HEK293 (cell line): ENCODE measurements around the gene MISP.
"Not testable (repeated sequence)": the region's sequence is repeated elsewhere in the genome, so short reads cannot be mapped to it uniquely, and the experiment has no call there.

Experiments
- CTCF ChIA-PET: fragments of 350-600 bp; formaldehyde crosslinking; extraction: SDS; loops from one replicate; lab custom pipeline; 2021; ENCODE audit warnings: antibody characterized with exemption; lab: Yijun Ruan, JAX
- POLR2A ChIA-PET: fragments of 300-600 bp; formaldehyde crosslinking; extraction: SDS; loops from one replicate; lab custom pipeline; 2020; ENCODE audit warnings: antibody characterized with exemption, inconsistent platforms; lab: Yijun Ruan, JAX
- H3K27ac ChIP-seq: fragments of 200-500 bp; sonication (Bioruptor generic); 2 replicates; pipeline ENCODE4 v1.5.1; 2014; ENCODE audit warnings: low read depth, low read length, control low read depth, inconsistent platforms; ENCODE audit errors: extremely low read depth
- H3K36me3 ChIP-seq, 2 experiments: fragments of 200-500 bp in 1 of 2; sonication (Bioruptor generic) in 1 of 2; 1 replicate in 1 of 2; 2 replicates in 1 of 2; pipeline ENCODE4 v1.5.1; 2014 to 2017; ENCODE audit warnings: inconsistent platforms in 2 of 2, low read length in 2 of 2; ENCODE audit not compliant: control insufficient read depth in 2 of 2, insufficient read depth in 1 of 2
- H3K4me1 ChIP-seq: fragments of 200-500 bp; sonication (Bioruptor generic); 2 replicates; pipeline ENCODE4 v1.5.1; 2014; ENCODE audit warnings: mild to moderate bottlenecking, low read length, inconsistent platforms; ENCODE audit not compliant: control insufficient read depth, insufficient read depth
- H3K4me3 ChIP-seq: 2 replicates; pipeline ENCODE4 v1.5.1; 2011; ENCODE audit warnings: low read depth, mild to moderate bottlenecking, control low read depth, low read length, moderate library complexity
- H3K9me3 ChIP-seq: fragments of 200-500 bp; sonication (Bioruptor generic); 2 replicates; pipeline ENCODE4 v1.5.1; 2014; ENCODE audit warnings: low read depth, low read length, inconsistent platforms; ENCODE audit not compliant: control insufficient read depth, insufficient read depth
- REST ChIP-seq: fragments of 450-650 bp; formaldehyde crosslinking; IDR thresholded peaks from 2 replicates; pipeline ENCODE4 v1.5.1; 2016; ENCODE audit warnings: missing biosample characterization, missing genetic modification characterization
- ZNF16 ChIP-seq: fragments of 450-650 bp; formaldehyde crosslinking; IDR thresholded peaks from 2 replicates; pipeline ENCODE4 v1.5.1; 2016; ENCODE audit warnings: low read depth, missing biosample characterization, missing genetic modification characterization
- ZNF19 ChIP-seq: fragments of 450-650 bp; formaldehyde crosslinking; IDR thresholded peaks from 2 replicates; pipeline ENCODE4; 2016; ENCODE audit warnings: missing biosample characterization, missing genetic modification characterization, low read depth
- ZNF324 ChIP-seq: fragments of 450-650 bp; formaldehyde crosslinking; IDR thresholded peaks from 2 replicates; pipeline ENCODE4 v1.5.1; 2016; ENCODE audit warnings: missing biosample characterization, missing genetic modification characterization
- ZNF362 ChIP-seq: fragments of 450-650 bp; formaldehyde crosslinking; IDR thresholded peaks from 2 replicates; pipeline ENCODE4 v1.5.1; 2016; ENCODE audit warnings: missing biosample characterization, missing genetic modification characterization
- ZNF423 ChIP-seq: fragments of 450-650 bp; formaldehyde crosslinking; IDR thresholded peaks from 2 replicates; pipeline ENCODE4 v1.5.1; 2016; ENCODE audit warnings: missing biosample characterization, missing genetic modification characterization
- ZNF449 ChIP-seq: fragments of 450-650 bp; formaldehyde crosslinking; IDR thresholded peaks from 2 replicates; pipeline ENCODE4 v1.5.1; 2017; ENCODE audit warnings: missing biosample characterization, mild to moderate bottlenecking, missing genetic modification characterization, moderate library complexity
- ZNF549 ChIP-seq: fragments of 450-650 bp; IDR thresholded peaks from 2 replicates; pipeline ENCODE4 v1.5.1; 2018; ENCODE audit warnings: missing biosample characterization, missing genetic modification characterization, mild to moderate bottlenecking, inconsistent platforms, moderate library complexity
- ZNF555 ChIP-seq: fragments of 450-650 bp; formaldehyde crosslinking; conservative IDR thresholded peaks from 2 replicates; pipeline ENCODE4 v1.5.1; 2017; ENCODE audit warnings: missing biosample characterization, mild to moderate bottlenecking, missing genetic modification characterization, inconsistent platforms
- ZNF623 ChIP-seq: fragments of 450-650 bp; formaldehyde crosslinking; IDR thresholded peaks from 2 replicates; pipeline ENCODE4 v1.5.1; 2016; ENCODE audit warnings: missing biosample characterization, missing genetic modification characterization
- ZNF639 ChIP-seq: fragments of 450-650 bp; formaldehyde crosslinking; IDR thresholded peaks from 2 replicates; pipeline ENCODE4 v1.5.1; 2016; ENCODE audit warnings: missing biosample characterization, missing genetic modification characterization

The MISP gene

GRCh38 chr19:739998-740715 lies 10.8 kb upstream of the MISP start:
- Histone ChIP-seq H3K36me3 (peaks cover 0 to 9% of the 10 kb centered on the region in 2 experiments; a peak in 1 of 3 replicates), H3K9me3 (no peaks in the 10 kb centered on the region), H3K4me1 (no peaks in the 10 kb centered on the region), H3K27ac (no peak overlapping the region), H3K4me3 (no peak overlapping the region)
- ChIA-PET CTCF (interaction anchor here (0.5 to 1.4 kb wide), 5 partner anchors 13 to 1897 kb away, joined by 3 to 7 read pairs (median 3); partner anchors contain the start of gene RNF126), POLR2A (no interaction called here)
- no peak for TF ChIP-seq ZNF549 (tag by site-specific recombination)
- TF ChIP-seq ZNF423, result no peak
- no peak for TF ChIP-seq ZNF362 (tag by site-specific recombination)
- no peak for TF ChIP-seq ZNF19 (tag by site-specific recombination)
- TF ChIP-seq ZNF449 (tag by site-specific recombination), result no peak
- TF ChIP-seq REST, result 0 out of 2 replicates have a peak, but pooled peaks have one; percentile 39
- TF ChIP-seq ZNF16 (tag by site-specific recombination), result peak; percentile 67; the same call in 1 of the 2 replicates
- TF ChIP-seq ZNF324, result no peak
- TF ChIP-seq ZNF639 (tag by site-specific recombination), result no peak
- no peak for TF ChIP-seq ZNF555 (tag by site-specific recombination)

- POLR2A ChIA-PET, result interaction anchor here (0.6 kb wide), 1 partner anchor 328 kb away, joined by 3 read pairs; no protein-coding TSS in a partner anchor
- not testable (repeated sequence) for H3K4me3 ChIP-seq, H3K27ac ChIP-seq, H3K9me3 ChIP-seq, H3K36me3 ChIP-seq, H3K4me1 ChIP-seq
- CTCF ChIA-PET, result interaction anchor here (0.9 to 1.4 kb wide), 3 partner anchors 33 to 157 kb away, joined by 3 to 7 read pairs (median 3); no protein-coding TSS in a partner anchor
- peak; percentile 67 for TF ChIP-seq ZNF623
These were observed 10.0 kb upstream of the MISP start for GRCh38 chr19:740816-741505.
